Measurements from ENCODE around the gene ZSWIM2. TPM values are rescaled to one million over a fixed set of nuclear protein-coding genes. Genes with fewer than 3 reads are reported as not detected.

Gene ZSWIM2
- total RNA-seq, 1 experiment from 2014 or later, result not detected

- no peaks in the 10 kb centered on the region for H3K36me3 ChIP-seq (ENCODE audit: low read depth, low read length)
- H3K9me2 ChIP-seq (replicated peaks; ENCODE audit: low read length), result no peaks in the 10 kb centered on the region
- no peaks in the 10 kb centered on the region for H3K27me3 ChIP-seq (ENCODE audit: low read length)
- intact Hi-C loops (cut with micrococcal nuclease), result loop anchor here (10.0 kb wide), 1 partner anchor 480 kb away; no protein-coding TSS in a partner anchor
- H3K4me1 ChIP-seq (ENCODE audit: insufficient read depth, low read length), result peaks cover 7% of the 10 kb centered on the region; the same call in 1 of the 2 replicates
- no peak overlapping the region for H3K4me3 ChIP-seq (ENCODE audit: low read length)
- CTCF ChIA-PET, result no interaction called here
- TF ChIP-seq EZH2 (IDR thresholded peaks at IDR 0.05; ENCODE audit: low read length, unreplicated experiment) (no peak), EZH2phosphoT487 (IDR thresholded peaks at IDR 0.05; ENCODE audit: borderline replicate concordance, low read length) (no peak), CTCF (conservative IDR thresholded peaks at IDR 0.05; ENCODE audit: low read depth, low read length) (no peak)
- no peaks in the 10 kb centered on the region for H4K20me1 ChIP-seq (ENCODE audit: low read length)
- DNase-seq (no peak), ATAC-seq (no peak)
- peaks cover 6% of the 10 kb centered on the region; the same call in 1 of the 2 replicates for H3K9me3 ChIP-seq (ENCODE audit: low read length)
- BruUV-seq (replicated peaks), result no TSS peak
- POLR2A ChIA-PET (ENCODE audit: unreplicated experiment), result no interaction called here
- H3F3A ChIP-seq (ENCODE audit: low read length, unreplicated experiment), result no peaks in the 10 kb centered on the region
- no peak overlapping the region for H3K4me2 ChIP-seq (ENCODE audit: low read length)
- H2AFZ ChIP-seq (ENCODE audit: low read length), result no peak overlapping the region
- H3K9ac ChIP-seq (ENCODE audit: low read length), result no peak overlapping the region
- H3K27ac ChIP-seq (ENCODE audit: low read length), result no peak overlapping the region
- no peaks in the 10 kb centered on the region for H3K79me2 ChIP-seq (ENCODE audit: low read length)
These were observed 35.6 kb upstream of the ZSWIM2 start for GRCh38 chr2:186884587-186884986.

GRCh38 chr2:186883666-186884065 lies 34.7 kb upstream of the ZSWIM2 start:
- TF ChIP-seq CTCF (conservative IDR thresholded peaks at IDR 0.05; ENCODE audit: low read depth, low read length), result no peak
- no peak for TF ChIP-seq EZH2phosphoT487 (IDR thresholded peaks at IDR 0.05; ENCODE audit: borderline replicate concordance, low read length)
- no peak for TF ChIP-seq EZH2 (IDR thresholded peaks at IDR 0.05; ENCODE audit: low read length, unreplicated experiment)
- peaks cover 7% of the 10 kb centered on the region; the same call in 1 of the 2 replicates for H3K4me1 ChIP-seq (ENCODE audit: insufficient read depth, low read length)
- intact Hi-C loops (cut with micrococcal nuclease), result loop anchor here (10.0 kb wide), 1 partner anchor 481 kb away; no protein-coding TSS in a partner anchor
- H3K36me3 ChIP-seq (ENCODE audit: low read depth, low read length), result no peaks in the 10 kb centered on the region
- H3K9me3 ChIP-seq (ENCODE audit: low read length), result peaks cover 6% of the 10 kb centered on the region; the same call in 1 of the 2 replicates
- H3K4me2 ChIP-seq (ENCODE audit: low read length), result no peak overlapping the region
- H3K9ac ChIP-seq (ENCODE audit: low read length), result no peak overlapping the region
- ChIA-PET POLR2A (ENCODE audit: unreplicated experiment) (no interaction called here), CTCF (no interaction called here)
- ATAC-seq (no peak), DNase-seq (no peak)
- H3K4me3 ChIP-seq (ENCODE audit: low read length), result no peak overlapping the region
- BruUV-seq (replicated peaks), result no TSS peak
- H3K9me2 ChIP-seq (replicated peaks; ENCODE audit: low read length), result no peaks in the 10 kb centered on the region
- H2AFZ ChIP-seq (ENCODE audit: low read length), result no peak overlapping the region
- no peaks in the 10 kb centered on the region for H4K20me1 ChIP-seq (ENCODE audit: low read length)
- H3F3A ChIP-seq (ENCODE audit: low read length, unreplicated experiment), result no peaks in the 10 kb centered on the region
- H3K27me3 ChIP-seq (ENCODE audit: low read length), result no peaks in the 10 kb centered on the region
- H3K79me2 ChIP-seq (ENCODE audit: low read length), result no peaks in the 10 kb centered on the region
- H3K27ac ChIP-seq (ENCODE audit: low read length), result no peak overlapping the region

GRCh38 chr2:186882511-186883071 lies 33.6 kb upstream of the ZSWIM2 start:
- no peaks in the 10 kb centered on the region for H3F3A ChIP-seq (ENCODE audit: low read length, unreplicated experiment)
- ATAC-seq (no peak), DNase-seq (no peak)
- H3K4me2 ChIP-seq (ENCODE audit: low read length), result no peak overlapping the region
- no peaks in the 10 kb centered on the region for H3K9me2 ChIP-seq (replicated peaks; ENCODE audit: low read length)
- no peak overlapping the region for H3K27ac ChIP-seq (ENCODE audit: low read length)
- intact Hi-C loops (cut with micrococcal nuclease), result loop anchor here (10.0 kb wide), 1 partner anchor 482 kb away; no protein-coding TSS in a partner anchor
- no peak for TF ChIP-seq CTCF (conservative IDR thresholded peaks at IDR 0.05; ENCODE audit: low read depth, low read length)
- TF ChIP-seq EZH2phosphoT487 (IDR thresholded peaks at IDR 0.05; ENCODE audit: borderline replicate concordance, low read length), result no peak
- no peak for TF ChIP-seq EZH2 (IDR thresholded peaks at IDR 0.05; ENCODE audit: low read length, unreplicated experiment)
- H3K9ac ChIP-seq (ENCODE audit: low read length), result no peak overlapping the region
- peaks cover 7% of the 10 kb centered on the region; the same call in 1 of the 2 replicates for H3K4me1 ChIP-seq (ENCODE audit: insufficient read depth, low read length)
- BruUV-seq (replicated peaks), result no TSS peak
- H3K79me2 ChIP-seq (ENCODE audit: low read length), result no peaks in the 10 kb centered on the region
- no peaks in the 10 kb centered on the region for H3K27me3 ChIP-seq (ENCODE audit: low read length)
- H4K20me1 ChIP-seq (ENCODE audit: low read length), result no peaks in the 10 kb centered on the region
- H3K36me3 ChIP-seq (ENCODE audit: low read depth, low read length), result no peaks in the 10 kb centered on the region
- H3K9me3 ChIP-seq (ENCODE audit: low read length), result peaks cover 6% of the 10 kb centered on the region; the same call in 1 of the 2 replicates
- H3K4me3 ChIP-seq (ENCODE audit: low read length), result no peak overlapping the region
- H2AFZ ChIP-seq (ENCODE audit: low read length), result no peak overlapping the region
- POLR2A ChIA-PET (ENCODE audit: unreplicated experiment), result no interaction called here
- CTCF ChIA-PET, result no interaction called here

Data from PC-3 (cell line).